ENCODE data around the gene FAM180A.
"Not testable (repeated sequence)": the region's sequence is repeated elsewhere in the genome, so short reads cannot be mapped to it uniquely, and the experiment has no call there.

FAM180A gene

GRCh38 chr7:135712182-135712782 is 36.3 kb downstream of the FAM180A start:
- no peak for DNase-seq

DNA sequence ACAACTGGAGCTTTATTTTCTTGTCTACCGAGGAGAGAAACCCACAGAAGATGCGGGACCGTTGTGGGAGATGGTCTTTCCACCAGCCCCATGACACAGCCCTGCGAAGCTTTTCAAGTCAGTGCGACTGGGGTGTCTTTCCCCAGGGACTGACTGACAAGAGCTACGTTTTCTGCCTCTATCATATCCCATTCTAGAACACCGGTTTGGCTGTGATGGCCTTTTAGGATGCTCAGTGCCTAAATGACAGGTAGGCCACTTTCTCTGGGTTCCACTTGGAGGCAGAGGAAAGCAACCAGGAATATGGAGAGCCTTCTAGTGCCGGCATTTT is 37.5 kb downstream of the FAM180A start:
- no peak for DNase-seq

- DNase-seq: no peak
Measured at GRCh38 chr7:135710417-135711138, 38.0 kb downstream of the FAM180A start.

- DNase-seq: no peak
Measured at GRCh38 chr7:135709508-135709907, 39.1 kb downstream of the FAM180A start.

GRCh38 chr7:135708041-135708440 is 40.6 kb downstream of the FAM180A start:
- DNase-seq: no peak

DNA sequence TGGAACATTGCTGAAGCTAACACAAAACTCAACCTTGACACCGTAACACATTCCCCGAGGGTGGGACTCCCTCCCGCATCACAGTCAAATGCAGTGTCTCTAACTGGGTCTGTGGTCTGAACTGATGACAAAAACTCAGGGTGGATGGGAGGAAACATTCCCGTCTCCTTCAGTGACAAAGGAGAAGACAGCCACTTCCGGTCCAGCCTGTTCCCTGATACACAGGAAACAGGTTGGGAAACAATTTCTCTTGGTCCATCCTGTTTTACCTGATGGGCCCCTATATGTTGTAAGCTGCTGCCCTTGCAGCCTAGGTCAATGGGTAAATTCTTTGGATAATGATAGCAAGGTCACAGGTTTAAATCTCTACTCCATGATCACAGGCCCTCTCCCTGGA is 41.0 kb downstream of the FAM180A start:
- no peak for DNase-seq

GRCh38 chr7:135706858-135707569 is 41.6 kb downstream of the FAM180A start:
- no peak for DNase-seq

- no peak for DNase-seq
Measured at GRCh38 chr7:135706038-135706742, 42.4 kb downstream of the FAM180A start.

DNA sequence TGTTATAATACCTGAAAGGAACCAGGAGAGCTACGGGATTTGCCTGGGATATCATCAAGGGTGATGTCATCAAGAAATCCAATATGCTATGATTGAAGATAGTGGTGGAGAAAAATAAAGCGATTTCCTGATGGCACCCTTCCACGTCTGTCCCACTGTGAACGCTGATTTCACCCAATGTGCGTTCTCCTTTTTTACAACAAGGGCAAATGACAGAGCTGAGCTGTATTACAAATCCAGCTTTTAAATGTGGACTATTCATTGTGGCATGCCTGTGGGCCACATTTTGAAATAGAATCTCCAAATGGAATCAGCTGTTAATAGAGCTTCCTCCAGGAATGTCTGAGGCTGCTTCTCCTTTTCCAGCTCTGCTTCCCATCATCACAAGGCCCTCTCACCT is 43.9 kb downstream of the FAM180A start:
- no peak for DNase-seq

DNA sequence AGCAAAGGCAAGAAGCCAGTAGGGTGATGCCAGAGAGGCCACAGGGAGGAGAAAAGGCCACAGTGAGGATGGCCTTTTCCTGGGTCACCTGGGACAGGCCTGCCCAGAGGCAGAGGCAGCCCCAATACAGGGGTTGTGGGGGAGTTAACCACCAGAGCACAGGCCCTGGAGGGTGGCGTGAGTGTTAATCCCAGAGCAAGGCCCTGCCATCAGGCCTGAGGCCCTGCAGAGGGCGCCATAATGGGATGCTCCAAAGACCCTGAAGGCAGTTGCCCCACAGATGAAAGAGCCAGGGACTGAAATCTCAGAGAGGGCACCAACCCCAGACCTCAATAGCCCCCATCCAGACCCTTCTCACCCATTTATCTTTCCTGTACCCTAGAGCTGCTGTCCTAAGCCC is 44.5 kb downstream of the FAM180A start:
- no peak for DNase-seq

GRCh38 chr7:135697276-135698049 is 51.1 kb downstream of the FAM180A start:
- DNase-seq: no peak

- DNase-seq: no peak
Measured at GRCh38 chr7:135693558-135693957, 55.1 kb downstream of the FAM180A start.

DNA sequence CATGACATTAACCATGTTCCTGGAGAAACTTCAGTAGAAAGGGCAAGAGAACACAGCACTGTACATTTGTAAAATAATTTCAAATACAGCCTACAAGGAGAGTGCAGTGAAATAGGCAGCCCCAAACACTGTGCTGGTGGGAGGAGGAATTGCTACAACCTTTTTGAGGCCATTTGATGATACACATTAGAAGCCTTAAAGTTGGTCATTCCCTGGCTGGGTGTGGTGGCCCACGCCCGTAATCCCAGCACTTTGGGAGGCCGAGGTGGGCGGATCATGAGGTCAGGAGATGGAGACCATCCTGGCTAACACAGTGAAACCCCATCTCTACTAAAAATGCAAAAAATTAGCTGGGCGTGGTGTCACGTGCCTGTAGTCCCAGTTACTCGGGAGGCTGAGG is 56.0 kb downstream of the FAM180A start:
- not testable (repeated sequence) for DNase-seq

- DNase-seq: no peak
Measured at GRCh38 chr7:135692055-135692454, 56.6 kb downstream of the FAM180A start.

DNA sequence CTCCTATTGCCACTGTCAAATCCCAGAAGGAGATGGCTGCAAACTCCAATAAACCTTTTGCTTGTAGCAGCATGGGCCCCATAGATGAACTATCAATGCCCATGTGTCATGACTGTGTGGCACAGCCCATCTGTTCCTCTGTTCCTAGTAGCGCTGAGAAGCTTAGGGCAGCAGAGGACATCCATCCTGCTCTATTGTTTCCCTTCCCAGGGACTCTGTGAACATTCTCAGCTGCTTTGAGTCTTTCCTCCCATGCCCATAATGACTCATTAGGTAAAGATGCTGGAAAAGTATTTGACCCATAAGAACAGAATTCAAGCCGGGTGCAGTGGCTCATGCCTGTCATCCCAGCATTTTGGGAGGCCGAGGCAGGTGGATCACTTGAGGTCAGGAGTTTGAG is 58.0 kb downstream of the FAM180A start:
- DNase-seq: no peak

GRCh38 chr7:135687466-135687865 is 61.1 kb downstream of the FAM180A start:
- DNase-seq: no peak

DNA sequence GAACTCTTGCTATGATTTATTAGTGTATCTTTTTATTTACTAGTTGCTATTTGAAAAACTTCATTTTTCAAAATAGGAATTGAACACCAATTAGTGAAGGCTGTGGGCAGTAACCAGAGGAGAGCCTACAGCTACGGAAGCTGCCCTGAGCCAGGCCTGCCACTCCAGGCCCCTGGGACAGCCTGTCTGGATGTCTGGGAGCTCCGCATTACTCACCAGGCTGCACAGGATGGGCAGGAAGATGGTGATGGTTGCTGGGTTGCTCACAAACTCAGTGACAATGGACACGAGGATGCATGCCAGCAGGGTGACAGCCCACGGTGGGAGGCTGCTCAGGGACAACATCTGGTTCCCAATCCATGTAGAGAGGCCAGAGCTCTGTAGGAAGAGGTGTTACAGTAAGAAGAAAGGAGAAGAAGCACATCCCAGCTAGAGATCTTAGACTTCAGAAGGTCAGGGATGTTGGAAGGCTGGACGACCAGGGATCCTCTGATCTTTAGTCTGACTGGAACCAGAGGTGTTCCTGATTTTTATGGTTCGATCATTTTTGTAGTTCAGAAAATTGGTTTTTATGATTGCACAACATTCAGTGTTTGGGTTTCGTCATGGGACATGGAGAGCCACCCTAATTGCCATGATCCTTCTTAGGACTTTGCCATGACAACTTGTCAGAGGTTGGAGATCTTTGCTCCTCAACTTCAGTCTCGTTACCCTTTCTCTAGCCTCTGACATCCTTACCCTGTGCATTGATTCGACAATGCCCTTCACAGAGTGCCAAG is 63.1 kb downstream of the FAM180A start:
- no peak for DNase-seq

- no peak for DNase-seq
Measured at GRCh38 chr7:135684699-135685098, 63.9 kb downstream of the FAM180A start.

- no peak for DNase-seq
Measured at GRCh38 chr7:135684136-135684535, 64.5 kb downstream of the FAM180A start.

GRCh38 chr7:135683609-135684008 is 65.0 kb downstream of the FAM180A start:
- no peak for DNase-seq

DNA sequence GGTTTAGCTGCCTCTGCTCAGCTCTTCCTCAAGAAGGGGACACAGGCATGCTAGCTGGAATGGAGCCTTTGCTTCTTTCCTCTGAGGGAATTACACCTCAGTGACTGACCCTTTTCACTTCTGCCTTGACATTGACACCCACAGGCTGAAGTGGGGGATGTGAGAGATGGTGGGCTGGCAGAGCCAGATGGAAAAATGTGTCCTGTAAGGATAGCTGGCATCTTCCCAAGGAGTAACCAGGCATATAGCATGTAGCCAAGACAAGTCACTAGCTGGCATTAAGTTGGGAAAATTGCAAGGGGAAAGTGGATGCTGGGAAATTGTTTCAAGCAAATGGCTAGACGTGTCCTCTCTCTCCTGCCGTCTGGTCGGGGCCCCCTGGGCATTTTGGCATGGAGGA is 66.4 kb downstream of the FAM180A start:
- no peak for DNase-seq

- no peak for DNase-seq
Measured at GRCh38 chr7:135681762-135682161, 66.9 kb downstream of the FAM180A start.
